Activated naive CD4-positive, alpha-beta T cell treated with anti-CD3 and anti-CD28 coated beads, Interleukin-2, amount 50 U/mL, for 24 hours (primary cell): ENCODE data around the gene AFDN.

Experiments
- H3K27ac Mint-ChIP-seq: one replicate; pipeline ENCODE4 v1.8.0; 2021; ENCODE audit warnings: mild to moderate bottlenecking, mixed read lengths
- H3K27me3 Mint-ChIP-seq: one replicate; pipeline ENCODE4 v1.8.0; 2021; ENCODE audit warnings: mixed read lengths
- H3K36me3 Mint-ChIP-seq: one replicate; pipeline ENCODE4 v1.8.0; 2021; ENCODE audit warnings: mixed read lengths
- H3K4me1 Mint-ChIP-seq: one replicate; pipeline ENCODE4 v1.8.0; 2021; ENCODE audit warnings: mixed read lengths
- H3K4me3 Mint-ChIP-seq: one replicate; pipeline ENCODE4 v1.8.0; 2021; ENCODE audit warnings: mild to moderate bottlenecking, mixed read lengths
- H3K9me3 Mint-ChIP-seq: one replicate; pipeline ENCODE4 v1.8.0; 2021; ENCODE audit warnings: mixed read lengths

AFDN gene

GRCh38 chr6:167896648-167897047, 69.9 kb downstream of the AFDN start:
- no peaks in the 10 kb centered on the region for H3K36me3 Mint-ChIP-seq
- no peak overlapping the region for H3K4me3 Mint-ChIP-seq
- H3K27me3 Mint-ChIP-seq: no peaks in the 10 kb centered on the region
- H3K9me3 Mint-ChIP-seq: no peaks in the 10 kb centered on the region
- no peak overlapping the region for H3K27ac Mint-ChIP-seq
- H3K4me1 Mint-ChIP-seq: no peaks in the 10 kb centered on the region

- Mint-ChIP-seq H3K9me3 (no peaks in the 10 kb centered on the region), H3K4me1 (no peaks in the 10 kb centered on the region), H3K36me3 (no peaks in the 10 kb centered on the region), H3K27ac (no peak overlapping the region), H3K27me3 (no peaks in the 10 kb centered on the region), H3K4me3 (no peak overlapping the region)
Observed at GRCh38 chr6:167898673-167899311, 72.1 kb downstream of the AFDN start.

- Mint-ChIP-seq H3K36me3 (no peaks in the 10 kb centered on the region), H3K27me3 (no peaks in the 10 kb centered on the region), H3K9me3 (no peaks in the 10 kb centered on the region), H3K4me1 (no peaks in the 10 kb centered on the region), H3K27ac (no peak overlapping the region), H3K4me3 (no peak overlapping the region)
Observed at GRCh38 chr6:167904791-167905190, 78.1 kb downstream of the AFDN start.

- Mint-ChIP-seq H3K9me3 (no peaks in the 10 kb centered on the region), H3K27me3 (no peaks in the 10 kb centered on the region), H3K4me1 (no peaks in the 10 kb centered on the region), H3K36me3 (no peaks in the 10 kb centered on the region), H3K4me3 (no peak overlapping the region), H3K27ac (no peak overlapping the region)
Observed at GRCh38 chr6:167906899-167907298, 80.2 kb downstream of the AFDN start.

GRCh38 chr6:167907837-167908681, 81.3 kb downstream of the AFDN start:
- Mint-ChIP-seq H3K4me1 (no peaks in the 10 kb centered on the region), H3K4me3 (no peak overlapping the region), H3K27me3 (peaks cover 2% of the 10 kb centered on the region), H3K27ac (no peak overlapping the region), H3K9me3 (no peaks in the 10 kb centered on the region), H3K36me3 (no peaks in the 10 kb centered on the region)

- Mint-ChIP-seq H3K27ac (no peak overlapping the region), H3K9me3 (no peaks in the 10 kb centered on the region), H3K4me1 (no peaks in the 10 kb centered on the region), H3K4me3 (no peak overlapping the region), H3K36me3 (no peaks in the 10 kb centered on the region), H3K27me3 (peaks cover 2% of the 10 kb centered on the region)
Observed at GRCh38 chr6:167910007-167910406, 83.3 kb downstream of the AFDN start.

- no peaks in the 10 kb centered on the region for H3K36me3 Mint-ChIP-seq
- H3K27me3 Mint-ChIP-seq: peaks cover 2% of the 10 kb centered on the region
- H3K4me3 Mint-ChIP-seq: no peak overlapping the region
- H3K9me3 Mint-ChIP-seq: no peaks in the 10 kb centered on the region
- no peak overlapping the region for H3K27ac Mint-ChIP-seq
- no peaks in the 10 kb centered on the region for H3K4me1 Mint-ChIP-seq
Observed at GRCh38 chr6:167910652-167911051, 83.9 kb downstream of the AFDN start.

GRCh38 chr6:167912494-167912893, 85.8 kb downstream of the AFDN start:
- H3K27me3 Mint-ChIP-seq: peaks cover 2% of the 10 kb centered on the region
- no peak overlapping the region for H3K27ac Mint-ChIP-seq
- no peak overlapping the region for H3K4me3 Mint-ChIP-seq
- no peaks in the 10 kb centered on the region for H3K36me3 Mint-ChIP-seq
- no peaks in the 10 kb centered on the region for H3K9me3 Mint-ChIP-seq
- no peaks in the 10 kb centered on the region for H3K4me1 Mint-ChIP-seq

- Mint-ChIP-seq H3K9me3 (no peaks in the 10 kb centered on the region), H3K4me3 (no peak overlapping the region), H3K27me3 (peaks cover 2% of the 10 kb centered on the region), H3K36me3 (no peaks in the 10 kb centered on the region), H3K27ac (no peak overlapping the region), H3K4me1 (no peaks in the 10 kb centered on the region)
Observed at GRCh38 chr6:167913699-167914098, 87.0 kb downstream of the AFDN start.

GRCh38 chr6:167915139-167915538, 88.4 kb downstream of the AFDN start:
- Mint-ChIP-seq H3K27me3 (peaks cover 2% of the 10 kb centered on the region), H3K27ac (no peak overlapping the region), H3K4me1 (no peaks in the 10 kb centered on the region), H3K4me3 (no peak overlapping the region), H3K9me3 (no peaks in the 10 kb centered on the region), H3K36me3 (no peaks in the 10 kb centered on the region)

- peaks cover 2% of the 10 kb centered on the region for H3K27me3 Mint-ChIP-seq
- H3K4me1 Mint-ChIP-seq: no peaks in the 10 kb centered on the region
- H3K27ac Mint-ChIP-seq: no peak overlapping the region
- H3K9me3 Mint-ChIP-seq: no peaks in the 10 kb centered on the region
- H3K4me3 Mint-ChIP-seq: no peak overlapping the region
- no peaks in the 10 kb centered on the region for H3K36me3 Mint-ChIP-seq
Observed at GRCh38 chr6:167917551-167918154, 90.9 kb downstream of the AFDN start.

- Mint-ChIP-seq H3K4me1 (no peaks in the 10 kb centered on the region), H3K27ac (no peak overlapping the region), H3K27me3 (no peaks in the 10 kb centered on the region), H3K9me3 (no peaks in the 10 kb centered on the region), H3K4me3 (no peak overlapping the region), H3K36me3 (no peaks in the 10 kb centered on the region)
Observed at GRCh38 chr6:167918548-167919278, 92.0 kb downstream of the AFDN start.

GRCh38 chr6:167919349-167919748, 92.6 kb downstream of the AFDN start:
- H3K4me3 Mint-ChIP-seq: no peak overlapping the region
- no peaks in the 10 kb centered on the region for H3K4me1 Mint-ChIP-seq
- H3K9me3 Mint-ChIP-seq: no peaks in the 10 kb centered on the region
- H3K27ac Mint-ChIP-seq: no peak overlapping the region
- no peaks in the 10 kb centered on the region for H3K36me3 Mint-ChIP-seq
- H3K27me3 Mint-ChIP-seq: no peaks in the 10 kb centered on the region

GRCh38 chr6:167920165-167920564, 93.5 kb downstream of the AFDN start:
- H3K4me3 Mint-ChIP-seq: no peak overlapping the region
- no peaks in the 10 kb centered on the region for H3K36me3 Mint-ChIP-seq
- H3K27me3 Mint-ChIP-seq: no peaks in the 10 kb centered on the region
- no peaks in the 10 kb centered on the region for H3K4me1 Mint-ChIP-seq
- no peaks in the 10 kb centered on the region for H3K9me3 Mint-ChIP-seq
- H3K27ac Mint-ChIP-seq: no peak overlapping the region

- Mint-ChIP-seq H3K9me3 (no peaks in the 10 kb centered on the region), H3K36me3 (no peaks in the 10 kb centered on the region), H3K27ac (no peak overlapping the region), H3K4me3 (no peak overlapping the region), H3K4me1 (no peaks in the 10 kb centered on the region), H3K27me3 (no peaks in the 10 kb centered on the region)
Observed at GRCh38 chr6:167921831-167922230, 95.1 kb downstream of the AFDN start.

GRCh38 chr6:167925026-167925425, 98.3 kb downstream of the AFDN start:
- no peak overlapping the region for H3K4me3 Mint-ChIP-seq
- H3K27ac Mint-ChIP-seq: no peak overlapping the region
- H3K4me1 Mint-ChIP-seq: no peaks in the 10 kb centered on the region
- no peaks in the 10 kb centered on the region for H3K9me3 Mint-ChIP-seq
- H3K36me3 Mint-ChIP-seq: no peaks in the 10 kb centered on the region
- H3K27me3 Mint-ChIP-seq: no peaks in the 10 kb centered on the region
